ENCODE measurements around the gene PSMD14.

GRCh38 chr2:161422816-161423403 is 114.7 kb downstream of the PSMD14 start:
- no peak for TF ChIP-seq POLR2AphosphoS5 (IDR thresholded peaks at IDR 0.05; ENCODE audit: low read depth, low read length)
- no peak for TF ChIP-seq POLR2A (IDR thresholded peaks at IDR 0.05; ENCODE audit: low read depth, low read length)

Measured in GM12892 (cell line).